IPS-20b (cell line): ENCODE data around the gene FOXD2.

Experiments
- H3K27ac ChIP-seq: one replicate; pipeline ENCODE4 v1.5.1; 2013; ENCODE audit warnings: low read length
- H3K27me3 ChIP-seq: 2 replicates; pipeline ENCODE4 v1.6.1; 2013; ENCODE audit warnings: mild to moderate bottlenecking, low read length, inconsistent platforms; ENCODE audit not compliant: insufficient read depth
- H3K36me3 ChIP-seq: 2 replicates; pipeline ENCODE4 v1.6.1; 2013; ENCODE audit warnings: low read depth, mild to moderate bottlenecking, inconsistent platforms, low read length, moderate library complexity; ENCODE audit not compliant: insufficient read depth
- H3K4me1 ChIP-seq: 2 replicates; pipeline ENCODE4 v1.6.1; 2013; ENCODE audit warnings: mild to moderate bottlenecking, control low read depth, inconsistent platforms, low read length, moderate library complexity; ENCODE audit not compliant: insufficient read depth
- H3K4me3 ChIP-seq: 2 replicates; pipeline ENCODE4 v1.5.1; 2013; ENCODE audit warnings: mild to moderate bottlenecking, low read length, inconsistent platforms
- H3K9ac ChIP-seq: 2 replicates; pipeline ENCODE4 v1.6.1; 2013; ENCODE audit warnings: low read depth, mild to moderate bottlenecking, inconsistent platforms, low read length, moderate library complexity
- H3K9me3 ChIP-seq: 2 replicates; pipeline ENCODE4 v1.6.1; 2013; ENCODE audit warnings: mild to moderate bottlenecking, low read depth, low read length, inconsistent platforms; ENCODE audit not compliant: insufficient read depth

FOXD2 gene

GRCh38 chr1:47434051-47434842, 3.6 kb upstream of the FOXD2 start:
- H3K9me3 ChIP-seq, result peaks cover 5% of the 10 kb centered on the region; the same call in 1 of the 2 replicates
- peak overlapping the region; percentile 9; the same call in 1 of the 2 replicates for H3K4me3 ChIP-seq
- peaks cover 100% of the 10 kb centered on the region for H3K27me3 ChIP-seq
- H3K4me1 ChIP-seq, result peaks cover 3% of the 10 kb centered on the region; the same call in 1 of the 2 replicates
- no peak overlapping the region for H3K9ac ChIP-seq
- no peak overlapping the region for H3K27ac ChIP-seq
- H3K36me3 ChIP-seq, result no peaks in the 10 kb centered on the region

DNA sequence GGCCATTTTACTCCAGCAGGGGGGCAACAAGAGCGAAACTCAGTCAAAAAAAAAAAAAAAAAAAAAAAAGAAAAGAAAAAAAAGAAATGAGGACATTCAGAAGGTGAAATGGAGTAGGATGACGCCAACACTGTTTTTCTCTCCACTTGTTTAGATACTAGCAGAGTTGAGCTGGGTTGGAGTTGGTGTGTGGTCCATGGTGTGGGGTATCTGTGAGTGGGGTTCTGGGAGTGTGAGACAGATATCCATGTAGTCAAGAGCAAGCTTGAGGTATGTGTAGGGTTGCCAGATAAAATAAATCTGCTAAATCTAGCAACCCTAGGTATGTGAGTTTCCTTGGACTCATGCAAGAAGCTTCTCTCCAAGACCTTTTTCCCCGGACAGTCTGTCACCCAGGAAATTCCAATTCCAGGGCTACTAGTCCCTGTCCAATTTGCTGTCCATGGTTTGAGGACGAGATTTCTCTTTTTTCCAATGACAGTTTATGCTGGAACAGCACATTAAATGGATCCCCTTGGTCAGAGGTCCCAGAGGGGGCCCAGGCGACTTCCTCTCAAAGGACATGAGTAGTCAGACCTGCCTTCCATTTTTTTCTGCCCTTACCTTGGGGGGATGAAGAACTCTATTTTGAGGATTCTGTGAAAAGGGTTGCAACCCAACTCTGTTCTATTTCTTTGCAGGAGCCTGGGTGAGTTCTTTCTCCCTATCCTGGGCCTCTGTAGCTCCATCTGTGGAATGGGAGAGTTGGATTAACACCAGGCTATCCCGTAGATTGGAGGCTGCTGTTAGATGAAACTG, 2.1 kb upstream of the FOXD2 start:
- no peaks in the 10 kb centered on the region for H3K36me3 ChIP-seq
- no peak overlapping the region for H3K9ac ChIP-seq
- H3K4me3 ChIP-seq, result no peak overlapping the region
- peaks cover 100% of the 10 kb centered on the region for H3K27me3 ChIP-seq
- H3K27ac ChIP-seq, result no peak overlapping the region
- peaks cover 3% of the 10 kb centered on the region; the same call in 1 of the 2 replicates for H3K4me1 ChIP-seq
- H3K9me3 ChIP-seq, result peaks cover 5% of the 10 kb centered on the region; the same call in 1 of the 2 replicates

DNA sequence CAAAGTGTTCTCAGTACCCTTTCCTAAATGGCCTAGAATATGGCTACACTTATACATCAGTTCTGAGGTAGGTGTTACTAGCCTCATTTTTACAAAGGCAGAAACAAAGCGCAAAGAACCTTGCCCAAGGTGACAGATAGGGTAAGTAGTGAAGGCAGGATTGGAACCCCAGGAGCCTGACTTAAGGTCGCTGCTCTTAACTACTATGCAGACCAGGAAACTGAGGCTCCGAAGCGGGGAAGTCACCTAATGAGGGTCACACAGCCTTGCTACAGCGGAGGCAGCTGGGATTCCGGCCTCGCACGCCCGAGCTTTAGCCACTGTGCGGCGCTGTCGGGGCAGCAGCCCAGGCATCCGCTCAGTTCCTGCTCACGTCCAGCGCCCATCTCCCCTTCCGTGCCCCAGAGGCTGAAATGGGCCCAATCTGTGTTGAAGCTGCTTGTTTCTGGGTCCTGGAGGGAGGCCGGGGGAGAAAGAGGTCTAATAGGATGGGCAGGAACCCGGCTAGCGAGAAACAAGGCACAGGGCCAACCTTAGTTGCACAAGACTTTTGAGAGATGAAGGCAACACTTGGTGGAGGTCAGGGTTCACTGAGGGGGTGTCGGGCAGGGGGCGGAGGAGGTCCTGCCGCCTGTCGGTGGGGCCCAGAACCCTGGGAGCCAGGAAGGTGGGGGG, 1.4 kb upstream of the FOXD2 start:
- Histone ChIP-seq H3K4me1 (peaks cover 3% of the 10 kb centered on the region; the same call in 1 of the 2 replicates), H3K36me3 (no peaks in the 10 kb centered on the region), H3K9ac (no peak overlapping the region), H3K9me3 (peaks cover 5% of the 10 kb centered on the region; the same call in 1 of the 2 replicates), H3K27ac (no peak overlapping the region), H3K27me3 (peaks cover 100% of the 10 kb centered on the region), H3K4me3 (peak overlapping the region; percentile 63; the same call in 1 of the 2 replicates)

DNA sequence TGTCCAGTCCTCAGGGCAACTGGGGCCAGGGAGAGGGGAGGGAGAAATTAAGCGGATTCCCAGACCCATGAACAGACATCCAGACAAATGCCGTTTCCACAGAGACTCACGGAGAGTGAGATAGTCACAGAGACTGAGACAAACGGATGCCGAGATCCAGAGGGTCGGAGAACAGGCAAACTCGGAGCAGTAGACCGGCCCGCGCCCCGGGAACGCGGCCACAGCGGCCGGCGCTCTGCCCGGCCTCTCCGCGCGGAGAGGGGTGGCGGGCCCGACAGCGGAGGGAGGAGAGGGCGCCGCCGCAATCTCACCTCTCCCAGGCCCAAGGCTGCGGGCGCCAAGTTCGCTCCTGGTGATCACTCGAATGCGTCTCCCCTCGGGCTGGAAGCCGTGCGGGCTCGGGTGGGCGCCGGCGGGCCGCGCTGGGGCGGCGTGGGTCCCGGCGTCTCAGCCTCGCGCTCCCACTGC, 831 bp upstream of the FOXD2 start:
- peaks cover 6% of the 10 kb centered on the region; the same call in 1 of the 2 replicates for H3K9me3 ChIP-seq
- H3K36me3 ChIP-seq, result no peaks in the 10 kb centered on the region
- no peak overlapping the region for H3K27ac ChIP-seq
- peak overlapping the region; percentile 63; the same call in 1 of the 2 replicates for H3K4me3 ChIP-seq
- H3K4me1 ChIP-seq, result peaks cover 2% of the 10 kb centered on the region; the same call in 1 of the 2 replicates
- peaks cover 100% of the 10 kb centered on the region for H3K27me3 ChIP-seq
- no peak overlapping the region for H3K9ac ChIP-seq

DNA sequence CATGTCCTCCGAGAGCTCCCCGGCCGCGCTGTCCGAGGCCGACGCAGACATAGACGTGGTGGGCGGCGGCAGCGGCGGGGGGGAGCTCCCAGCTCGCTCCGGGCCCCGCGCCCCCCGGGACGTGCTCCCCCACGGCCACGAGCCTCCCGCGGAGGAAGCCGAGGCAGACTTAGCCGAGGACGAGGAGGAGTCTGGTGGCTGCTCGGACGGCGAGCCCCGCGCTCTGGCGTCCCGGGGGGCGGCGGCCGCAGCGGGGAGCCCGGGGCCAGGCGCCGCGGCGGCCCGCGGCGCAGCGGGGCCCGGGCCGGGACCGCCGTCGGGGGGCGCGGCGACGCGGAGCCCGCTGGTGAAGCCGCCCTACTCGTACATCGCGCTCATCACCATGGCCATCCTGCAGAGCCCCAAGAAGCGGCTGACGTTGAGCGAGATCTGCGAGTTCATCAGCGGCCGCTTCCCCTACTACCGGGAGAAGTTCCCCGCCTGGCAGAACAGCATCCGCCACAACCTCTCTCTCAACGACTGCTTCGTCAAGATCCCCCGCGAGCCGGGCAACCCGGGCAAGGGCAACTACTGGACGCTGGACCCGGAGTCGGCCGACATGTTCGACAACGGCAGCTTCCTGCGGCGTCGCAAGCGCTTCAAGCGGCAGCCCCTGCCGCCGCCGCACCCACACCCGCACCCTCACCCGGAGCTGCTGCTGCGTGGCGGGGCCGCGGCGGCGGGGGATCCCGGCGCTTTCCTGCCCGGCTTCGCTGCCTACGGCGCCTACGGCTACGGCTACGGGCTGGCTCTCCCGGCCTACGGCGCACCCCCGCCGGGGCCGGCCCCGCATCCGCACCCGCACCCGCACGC, 547 bp downstream of the FOXD2 start:
- no peak overlapping the region for H3K9ac ChIP-seq

DNA sequence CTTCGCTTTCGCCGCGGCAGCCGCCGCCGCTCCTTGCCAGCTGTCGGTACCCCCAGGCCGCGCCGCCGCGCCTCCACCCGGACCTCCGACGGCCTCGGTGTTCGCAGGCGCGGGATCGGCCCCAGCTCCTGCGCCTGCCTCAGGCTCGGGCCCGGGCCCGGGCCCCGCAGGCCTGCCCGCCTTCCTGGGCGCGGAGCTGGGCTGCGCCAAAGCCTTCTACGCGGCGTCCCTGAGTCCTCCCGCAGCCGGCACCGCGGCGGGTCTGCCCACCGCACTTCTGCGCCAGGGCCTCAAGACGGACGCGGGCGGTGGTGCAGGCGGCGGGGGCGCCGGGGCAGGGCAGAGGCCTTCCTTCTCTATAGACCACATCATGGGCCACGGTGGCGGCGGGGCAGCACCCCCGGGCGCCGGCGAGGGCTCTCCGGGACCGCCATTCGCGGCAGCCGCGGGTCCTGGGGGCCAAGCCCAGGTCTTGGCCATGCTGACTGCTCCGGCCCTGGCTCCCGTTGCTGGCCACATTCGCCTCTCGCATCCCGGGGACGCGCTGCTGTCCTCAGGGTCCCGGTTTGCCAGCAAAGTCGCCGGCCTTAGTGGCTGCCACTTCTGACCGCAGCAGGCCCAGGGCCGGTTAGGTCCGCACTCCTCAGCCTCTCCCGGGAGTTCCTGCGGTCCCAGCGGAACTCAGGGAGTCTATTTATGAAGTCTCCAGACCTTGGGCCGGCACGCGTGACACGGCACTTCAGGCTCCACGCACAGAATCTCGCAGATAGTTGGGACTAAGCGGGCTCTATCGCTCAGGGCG, 1.4 kb downstream of the FOXD2 start:
- Histone ChIP-seq H3K4me1 (peaks cover 7% of the 10 kb centered on the region; the same call in 1 of the 2 replicates), H3K27ac (no peak overlapping the region), H3K27me3 (peaks cover 100% of the 10 kb centered on the region), H3K36me3 (no peaks in the 10 kb centered on the region), H3K9ac (no peak overlapping the region), H3K9me3 (peaks cover 11% of the 10 kb centered on the region; the same call in 1 of the 2 replicates), H3K4me3 (no peak overlapping the region)

More for the DNA sequence above, 547 bp downstream of the FOXD2 start:
- peaks cover 100% of the 10 kb centered on the region for H3K27me3 ChIP-seq
- H3K4me1 ChIP-seq, result peaks cover 2% of the 10 kb centered on the region; the same call in 1 of the 2 replicates
- no peaks in the 10 kb centered on the region for H3K36me3 ChIP-seq
- no peak overlapping the region for H3K27ac ChIP-seq
- peaks cover 15% of the 10 kb centered on the region; the same call in 1 of the 2 replicates for H3K9me3 ChIP-seq
- no peak overlapping the region for H3K4me3 ChIP-seq

- Histone ChIP-seq H3K36me3 (no peaks in the 10 kb centered on the region), H3K4me3 (no peak overlapping the region), H3K4me1 (peaks cover 11% of the 10 kb centered on the region; the same call in 1 of the 2 replicates), H3K27me3 (peaks cover 100% of the 10 kb centered on the region), H3K9me3 (peaks cover 10% of the 10 kb centered on the region; the same call in 1 of the 2 replicates), H3K9ac (no peak overlapping the region), H3K27ac (no peak overlapping the region)
Measured at GRCh38 chr1:47439819-47440598, 2.2 kb downstream of the FOXD2 start.

DNA sequence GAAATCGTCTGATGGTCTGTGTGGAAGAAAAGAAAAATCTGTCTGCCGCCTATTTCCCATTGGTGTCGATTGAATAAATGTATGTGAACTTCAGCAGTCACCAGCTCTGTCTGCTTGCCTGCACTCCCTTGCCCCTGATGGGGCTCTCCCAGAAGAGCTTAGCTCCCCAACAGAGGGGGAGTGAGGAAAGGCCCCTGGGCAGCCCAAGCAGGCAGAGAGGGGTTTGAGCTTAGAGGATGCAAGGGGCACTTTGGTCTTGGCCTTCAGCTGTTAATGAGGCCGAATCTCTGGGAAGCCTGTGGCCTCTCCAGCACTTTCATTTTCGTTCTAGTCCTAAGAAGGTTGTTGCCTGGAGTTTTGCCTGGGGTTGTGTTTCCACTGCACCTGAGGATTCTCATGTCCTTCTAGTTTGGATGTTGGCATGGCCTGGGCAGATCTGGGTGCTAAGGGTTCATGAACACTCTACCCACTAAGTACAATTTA, 2.8 kb downstream of the FOXD2 start:
- H3K9ac ChIP-seq, result no peak overlapping the region
- H3K36me3 ChIP-seq, result no peaks in the 10 kb centered on the region
- H3K9me3 ChIP-seq, result peaks cover 10% of the 10 kb centered on the region; the same call in 1 of the 2 replicates
- H3K27ac ChIP-seq, result no peak overlapping the region
- H3K4me3 ChIP-seq, result no peak overlapping the region
- H3K27me3 ChIP-seq, result peaks cover 100% of the 10 kb centered on the region
- H3K4me1 ChIP-seq, result peaks cover 16% of the 10 kb centered on the region; the same call in 1 of the 2 replicates

- Histone ChIP-seq H3K9me3 (peaks cover 10% of the 10 kb centered on the region; the same call in 1 of the 2 replicates), H3K36me3 (no peaks in the 10 kb centered on the region), H3K9ac (no peak overlapping the region), H3K4me3 (no peak overlapping the region), H3K4me1 (peaks cover 22% of the 10 kb centered on the region; the same call in 1 of the 2 replicates), H3K27me3 (peaks cover 100% of the 10 kb centered on the region), H3K27ac (no peak overlapping the region)
Measured at GRCh38 chr1:47441450-47442106, 3.7 kb downstream of the FOXD2 start.
